K562 (cell line): ENCODE results near the gene RHOF. TPM values are rescaled to one million over a fixed set of nuclear protein-coding genes. Genes with fewer than 3 reads are reported as not detected.

Experiments
- CREB1 ChIP-seq, 2 experiments: sonication (generic) in 1 of 2; formaldehyde crosslinking in 1 of 2; IDR thresholded peaks; 2 replicates each; pipeline versions ENCODE4 v1.6.1 to v1.8.0; 2012 to 2022; ENCODE audit warnings: inconsistent platforms in 1 of 2, mild to moderate bottlenecking in 1 of 2, missing genetic modification reagents in 1 of 2, moderate library complexity in 1 of 2
- E2F4 ChIP-seq: sonication (generic); formaldehyde crosslinking; IDR thresholded peaks from 2 replicates; pipeline ENCODE4 v1.8.0; 2022; ENCODE audit warnings: mild to moderate bottlenecking, low read depth, missing genetic modification reagents
- EHMT2 ChIP-seq: fragments of 450-650 bp; IDR thresholded peaks from 2 replicates; pipeline ENCODE4 v1.6.1; 2018; ENCODE audit warnings: antibody characterized with exemption
- JUND ChIP-seq, 2 experiments: IDR thresholded peaks; 2 replicates in 1 of 2; 3 replicates in 1 of 2; pipeline ENCODE4 v1.6.1; 2011; ENCODE audit warnings: borderline replicate concordance in 2 of 2, low read depth in 2 of 2, low read length in 2 of 2, improper control_type of control experiment in 1 of 2, missing biosample characterization in 1 of 2, missing genetic modification characterization in 1 of 2, missing genetic modification reagents in 1 of 2
- L3MBTL2 ChIP-seq: fragments of 450-650 bp; IDR thresholded peaks from 2 replicates; pipeline ENCODE4 v1.6.1; 2016; ENCODE audit warnings: mild to moderate bottlenecking, moderate library complexity
- PHF20 ChIP-seq: fragments of 450-650 bp; IDR thresholded peaks from 2 replicates; pipeline ENCODE4 v1.6.1; 2018; ENCODE audit not compliant: partially characterized antibody
- RB1 ChIP-seq: fragments of 450-650 bp; IDR thresholded peaks from 2 replicates; pipeline ENCODE4 v1.6.1; 2017; ENCODE audit warnings: low read depth, mild to moderate bottlenecking
- RBM14 ChIP-seq: fragments of 200-400 bp; formaldehyde crosslinking; IDR thresholded peaks from 2 replicates; pipeline ENCODE4 v1.6.1; 2018; ENCODE audit warnings: low read depth, mild to moderate bottlenecking, low read length, moderate library complexity, borderline replicate concordance; ENCODE audit not compliant: insufficient read depth
- STAT5B ChIP-seq: fragments of 250-450 bp; sonication (Bioruptor Pico); IDR thresholded peaks from 2 replicates; pipeline ENCODE4 v1.8.0; 2021; ENCODE audit warnings: mild to moderate bottlenecking, inconsistent platforms
- TBP ChIP-seq: optimal IDR thresholded peaks from 2 replicates; pipeline ENCODE3; 2011; ENCODE audit warnings: low read depth, low read length, improper control_type of control experiment
- TCFL5 ChIP-seq: fragments of 250-450 bp; sonication (Bioruptor Pico); conservative IDR thresholded peaks from 2 replicates; pipeline ENCODE4 v1.6.1; 2021; ENCODE audit warnings: mild to moderate bottlenecking, moderate library complexity, matching md5 sums
- TSHZ1 ChIP-seq: fragments of 250-450 bp; sonication (Bioruptor Pico); IDR thresholded peaks from 2 replicates; pipeline ENCODE4 v1.4.0; 2020; ENCODE audit warnings: mild to moderate bottlenecking, moderate library complexity
- UBTF ChIP-seq, 2 experiments: IDR thresholded peaks; 2 replicates each; pipeline ENCODE4 v1.6.1; 2012; ENCODE audit warnings: improper control_type of control experiment in 2 of 2, low read depth in 2 of 2, low read length in 2 of 2, borderline replicate concordance in 1 of 2
- ZBTB9 ChIP-seq: fragments of 450-650 bp; formaldehyde crosslinking; IDR thresholded peaks from 2 replicates; pipeline ENCODE4 v1.4.0; 2020; ENCODE audit warnings: mild to moderate bottlenecking, moderate library complexity
- ZNF232 ChIP-seq: sonication (generic); formaldehyde crosslinking; IDR thresholded peaks from 2 replicates; pipeline ENCODE4 v1.8.0; 2022; ENCODE audit warnings: mild to moderate bottlenecking, missing genetic modification reagents
- ZNF239 ChIP-seq: fragments of 250-450 bp; sonication (Bioruptor Pico); IDR thresholded peaks from 2 replicates; pipeline ENCODE4 v1.4.0; 2020; ENCODE audit warnings: mild to moderate bottlenecking
- ZNF431 ChIP-seq: sonication (generic); formaldehyde crosslinking; IDR thresholded peaks from 2 replicates; pipeline ENCODE4 v1.8.0; 2022; ENCODE audit warnings: mild to moderate bottlenecking, missing genetic modification reagents
- polyA plus RNA-seq, 8 experiments: library from polyadenylated mRNA; depleted of rRNA in 4 of 8; stranded (reverse) in 5 of 8; unstranded in 3 of 8; fragments of >200 nt; fragmentation: Nextera tagmentation in 2 of 8; fragmentation: Illumina TruSeq in 1 of 8; extraction: Ambion mirVana in 2 of 8; extraction: Trizol in 1 of 8; gene quantifications; 2 replicates each; pipeline versions ENCODE4 v1.2.1 to v1.2.3, GENCODE V29; 2011 to 2014; ENCODE audit warnings: inconsistent platforms in 1 of 8, missing spikeins in 1 of 8
- total RNA-seq, 7 experiments: library from RNA; depleted of rRNA in 6 of 7; stranded (reverse); fragments of >200 nt in 6 of 7; fragmentation: Illumina TruSeq in 2 of 7; extraction: Trizol in 2 of 7; gene quantifications; 2 replicates each; pipeline versions ENCODE4 v1.2.1 to v1.2.3, GENCODE V29; 2011 to 2021; ENCODE audit warnings: low replicate concordance in 1 of 7

Gene RHOF
- total and polyA plus RNA-seq, 9 of the 15 experiments (the other 6 are each of a cell fraction or from before 2014, with no cell fraction given), result 0.13 to 10.1 (median 4.0) TPM

- TF ChIP-seq TSHZ1 (no peak), STAT5B (CRISPR knock-in tag) (no peak), PHF20 (no peak), EHMT2 (no peak), ZBTB9 (CRISPR knock-in tag) (0 out of 2 replicates have a peak, but pooled peaks have one; percentile 17), RBM14 (0 out of 2 replicates have a peak, but pooled peaks have one; percentile 57), ZNF239 (CRISPR knock-in tag) (no peak), UBTF (IDR thresholded peaks at IDR 0.05; ENCODE audit: borderline replicate concordance in 1 of 2, low read depth in 2 of 2, low read length in 2 of 2) (peak in 1 of 2 experiments; percentile 81; a peak in 1 of 4 replicates), E2F4 (CRISPR knock-in tag) (no peak), JUND (IDR thresholded peaks at IDR 0.05; ENCODE audit: borderline replicate concordance, low read depth, low read length) (peak; percentile 88), JUND (tag; IDR thresholded peaks at IDR 0.05; ENCODE audit: borderline replicate concordance, low read depth, low read length) (no peak; the same call in 2 of the 3 replicates), RB1 (peak; percentile 15; the same call in 1 of the 2 replicates), CREB1 (IDR thresholded peaks at IDR 0.05) (peak; percentile 67; the same call in 1 of the 2 replicates), CREB1 (CRISPR knock-in tag; IDR thresholded peaks at IDR 0.05) (no peak; the same call in 1 of the 2 replicates), TCFL5 (no peak), TBP (peak; percentile 46), L3MBTL2 (peak; percentile 55), ZNF232 (0 out of 2 replicates have a peak, but pooled peaks have one; percentile 38), ZNF431 (0 out of 2 replicates have a peak, but pooled peaks have one; percentile 43)
Observed at GRCh38 chr12:121799842-121800693, 6.6 kb upstream of the RHOF start (continued).
